Measurements from ENCODE around the gene TMTC2.

DNA sequence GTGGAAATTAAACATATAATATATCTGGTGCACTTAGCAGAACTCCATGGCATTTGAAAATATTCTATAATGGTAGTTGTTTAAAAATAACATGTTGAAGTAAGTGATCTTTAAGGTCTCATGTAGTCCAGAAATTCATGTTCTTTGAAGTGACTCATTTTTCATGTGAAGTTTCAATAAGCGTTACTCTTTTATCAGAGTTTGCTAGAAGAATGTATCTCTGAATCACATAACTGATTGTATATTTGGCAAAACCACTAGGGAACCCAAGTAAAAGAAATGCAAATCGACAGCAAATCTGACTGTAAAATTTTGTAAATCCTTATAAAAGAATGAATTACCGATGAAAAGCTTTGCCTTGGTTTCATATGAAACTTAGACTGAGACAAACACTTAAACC lies 463.3 kb downstream of the TMTC2 start:
- TF ChIP-seq, protein P1, sequence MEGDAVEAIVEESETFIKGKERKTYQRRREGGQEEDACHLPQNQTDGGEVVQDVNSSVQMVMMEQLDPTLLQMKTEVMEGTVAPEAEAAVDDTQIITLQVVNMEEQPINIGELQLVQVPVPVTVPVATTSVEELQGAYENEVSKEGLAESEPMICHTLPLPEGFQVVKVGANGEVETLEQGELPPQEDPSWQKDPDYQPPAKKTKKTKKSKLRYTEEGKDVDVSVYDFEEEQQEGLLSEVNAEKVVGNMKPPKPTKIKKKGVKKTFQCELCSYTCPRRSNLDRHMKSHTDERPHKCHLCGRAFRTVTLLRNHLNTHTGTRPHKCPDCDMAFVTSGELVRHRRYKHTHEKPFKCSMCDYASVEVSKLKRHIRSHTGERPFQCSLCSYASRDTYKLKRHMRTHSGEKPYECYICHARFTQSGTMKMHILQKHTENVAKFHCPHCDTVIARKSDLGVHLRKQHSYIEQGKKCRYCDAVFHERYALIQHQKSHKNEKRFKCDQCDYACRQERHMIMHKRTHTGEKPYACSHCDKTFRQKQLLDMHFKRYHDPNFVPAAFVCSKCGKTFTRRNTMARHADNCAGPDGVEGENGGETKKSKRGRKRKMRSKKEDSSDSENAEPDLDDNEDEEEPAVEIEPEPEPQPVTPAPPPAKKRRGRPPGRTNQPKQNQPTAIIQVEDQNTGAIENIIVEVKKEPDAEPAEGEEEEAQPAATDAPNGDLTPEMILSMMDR (IDR thresholded peaks at IDR 0.05; ENCODE audit: low read depth, low read length), result no peak
- TF ChIP-seq EZH2phosphoT487 (IDR thresholded peaks at IDR 0.05; ENCODE audit: low read depth), result no peak
